Measurements from ENCODE around the gene DBP.
"Not testable (repeated sequence)": the region's sequence is repeated elsewhere in the genome, so short reads cannot be mapped to it uniquely, and the experiment has no call there.

Gene DBP, protein sequence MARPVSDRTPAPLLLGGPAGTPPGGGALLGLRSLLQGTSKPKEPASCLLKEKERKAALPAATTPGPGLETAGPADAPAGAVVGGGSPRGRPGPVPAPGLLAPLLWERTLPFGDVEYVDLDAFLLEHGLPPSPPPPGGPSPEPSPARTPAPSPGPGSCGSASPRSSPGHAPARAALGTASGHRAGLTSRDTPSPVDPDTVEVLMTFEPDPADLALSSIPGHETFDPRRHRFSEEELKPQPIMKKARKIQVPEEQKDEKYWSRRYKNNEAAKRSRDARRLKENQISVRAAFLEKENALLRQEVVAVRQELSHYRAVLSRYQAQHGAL

DNA sequence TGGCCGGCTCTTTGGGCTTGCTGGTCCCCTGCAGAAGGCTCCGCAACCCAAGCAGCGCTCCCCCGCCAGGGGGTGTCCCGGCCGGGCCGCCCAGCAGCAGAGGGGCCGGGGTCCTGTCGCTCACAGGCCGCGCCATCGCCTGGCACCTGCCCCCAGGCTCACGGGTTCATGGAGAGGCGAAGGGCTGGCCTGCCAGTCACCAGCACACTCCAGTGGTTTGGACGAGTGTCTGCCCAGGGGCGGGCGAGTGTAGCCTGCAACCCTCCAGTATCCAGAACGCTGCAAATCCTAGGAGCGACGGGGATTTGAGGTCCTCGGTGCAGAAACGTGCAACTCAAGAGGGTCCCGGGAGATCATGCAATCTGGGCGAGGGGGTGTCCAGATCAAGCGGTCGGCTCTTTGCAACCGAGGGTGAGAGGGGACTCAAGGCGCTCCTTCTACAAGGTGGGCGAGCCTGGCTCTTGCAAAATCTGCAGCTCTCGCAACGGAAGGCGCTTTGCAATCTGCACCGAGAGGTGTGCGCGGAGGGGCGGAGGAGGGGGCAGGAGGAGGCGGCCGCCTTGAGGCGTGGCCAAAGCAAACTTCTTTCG, at the start of gene DBP:
Gene DBP, minus strand, starts transcription at position 521 of the 590 bp plus-strand sequence. Its CDS starts 385 bp downstream, at position 136.
- DNase-seq (ENCODE audit: low spot score), result no peak

GRCh38 chr19:48686637-48687036, 49.5 kb upstream of the DBP start:
- not testable (repeated sequence) for DNase-seq (ENCODE audit: low spot score)

- DNase-seq (ENCODE audit: low spot score), result no peak
Measured at GRCh38 chr19:48686088-48686487, 48.9 kb upstream of the DBP start.

GRCh38 chr19:48685583-48685982, 48.4 kb upstream of the DBP start:
- DNase-seq (ENCODE audit: low spot score), result no peak

GRCh38 chr19:48683349-48683748, 46.2 kb upstream of the DBP start:
- DNase-seq (ENCODE audit: low spot score), result no peak

GRCh38 chr19:48681127-48681470, 43.9 kb upstream of the DBP start:
- DNase-seq (ENCODE audit: low spot score), result peak; percentile 59

- no peak for DNase-seq (ENCODE audit: low spot score)
Measured at GRCh38 chr19:48680436-48681126, 43.4 kb upstream of the DBP start.

DNA sequence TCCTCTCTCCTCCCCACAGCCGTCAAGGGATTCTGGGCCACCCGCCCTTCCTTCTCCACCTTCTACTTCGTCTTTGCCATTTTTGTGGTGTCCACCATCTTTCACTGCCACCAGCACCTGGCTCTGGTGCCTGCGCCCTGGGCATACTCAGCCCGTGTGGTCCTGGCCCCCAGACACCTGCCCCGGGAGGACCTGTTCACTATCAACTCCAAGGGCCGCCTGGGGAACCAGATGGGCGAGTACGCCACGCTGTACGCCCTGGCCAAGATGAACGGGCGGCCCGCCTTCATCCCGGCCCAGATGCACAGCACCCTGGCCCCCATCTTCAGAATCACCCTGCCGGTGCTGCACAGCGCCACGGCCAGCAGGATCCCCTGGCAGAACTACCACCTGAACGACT, 42.8 kb upstream of the DBP start:
- DNase-seq (ENCODE audit: low spot score), result not testable (repeated sequence)

GRCh38 chr19:48678201-48678600, 41.0 kb upstream of the DBP start:
- DNase-seq (ENCODE audit: low spot score), result no peak

DNA sequence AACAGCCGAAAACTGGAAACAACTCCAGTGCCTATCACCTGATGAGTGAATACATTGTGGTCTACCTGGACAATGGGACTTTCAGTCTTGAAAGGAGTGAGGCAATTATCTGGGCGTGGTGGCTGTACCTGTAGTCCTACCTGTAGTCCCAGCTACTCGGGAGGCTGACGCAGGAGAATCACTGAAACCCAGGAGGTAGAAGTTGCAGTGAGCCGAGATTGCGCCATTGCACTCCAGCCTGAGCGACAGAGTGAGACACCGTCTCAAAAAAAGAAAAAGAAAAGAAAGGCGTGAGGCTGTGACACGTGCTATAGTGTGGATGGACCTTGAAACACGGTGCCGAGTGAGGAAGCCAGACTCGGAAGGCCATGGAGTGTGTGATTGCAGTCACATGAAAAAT, 39.7 kb upstream of the DBP start:
- DNase-seq (ENCODE audit: low spot score), result no peak

- no peak for DNase-seq (ENCODE audit: low spot score)
Measured at GRCh38 chr19:48676487-48676886, 39.3 kb upstream of the DBP start.

DNA sequence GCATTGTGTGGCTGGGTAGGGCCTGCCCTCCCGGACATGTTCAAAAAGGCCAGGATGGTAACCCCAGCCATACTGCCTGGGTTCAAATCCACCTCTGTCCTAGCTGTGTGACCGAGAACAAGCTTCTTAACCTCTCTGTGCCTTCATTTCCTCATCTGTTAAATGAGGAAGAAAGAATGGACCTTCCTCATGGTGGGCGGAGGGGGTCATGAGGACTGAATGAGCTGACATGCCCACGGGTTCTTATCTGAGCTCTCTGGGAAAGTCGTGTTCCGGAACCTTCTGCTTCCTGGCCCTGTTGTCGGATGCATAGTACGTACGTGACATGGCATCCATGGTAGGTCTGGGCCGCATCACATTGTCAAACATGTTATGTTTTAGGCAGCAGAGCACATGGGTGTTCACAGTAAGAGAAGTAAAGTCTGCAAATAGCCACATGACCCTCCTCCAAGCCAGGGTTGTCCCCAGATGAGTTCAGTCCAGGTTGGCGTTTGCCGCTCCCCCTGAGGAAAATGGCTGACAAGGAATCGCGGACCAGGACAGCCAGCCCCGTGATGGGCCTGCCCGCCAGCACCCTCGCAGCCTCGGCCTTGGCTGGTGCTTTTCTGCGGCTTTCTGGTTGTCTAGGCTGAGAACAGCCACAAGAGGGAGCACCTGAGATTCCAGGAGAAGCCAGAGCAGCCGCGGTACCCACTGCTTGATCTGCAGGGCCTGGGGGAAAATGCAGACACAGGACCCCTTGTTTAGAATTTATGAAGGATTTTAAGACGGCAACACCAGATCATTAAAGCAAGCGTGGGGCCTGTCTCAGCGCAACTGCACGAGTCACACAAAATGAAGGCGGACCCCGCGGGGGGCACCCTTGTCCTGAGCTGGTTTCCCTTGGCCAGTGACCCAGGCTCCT, 38.0 kb upstream of the DBP start:
- peak; percentile 94 for DNase-seq (ENCODE audit: low spot score)

- no peak for DNase-seq (ENCODE audit: low spot score)
Measured at GRCh38 chr19:48674216-48674809, 37.1 kb upstream of the DBP start.

DNA sequence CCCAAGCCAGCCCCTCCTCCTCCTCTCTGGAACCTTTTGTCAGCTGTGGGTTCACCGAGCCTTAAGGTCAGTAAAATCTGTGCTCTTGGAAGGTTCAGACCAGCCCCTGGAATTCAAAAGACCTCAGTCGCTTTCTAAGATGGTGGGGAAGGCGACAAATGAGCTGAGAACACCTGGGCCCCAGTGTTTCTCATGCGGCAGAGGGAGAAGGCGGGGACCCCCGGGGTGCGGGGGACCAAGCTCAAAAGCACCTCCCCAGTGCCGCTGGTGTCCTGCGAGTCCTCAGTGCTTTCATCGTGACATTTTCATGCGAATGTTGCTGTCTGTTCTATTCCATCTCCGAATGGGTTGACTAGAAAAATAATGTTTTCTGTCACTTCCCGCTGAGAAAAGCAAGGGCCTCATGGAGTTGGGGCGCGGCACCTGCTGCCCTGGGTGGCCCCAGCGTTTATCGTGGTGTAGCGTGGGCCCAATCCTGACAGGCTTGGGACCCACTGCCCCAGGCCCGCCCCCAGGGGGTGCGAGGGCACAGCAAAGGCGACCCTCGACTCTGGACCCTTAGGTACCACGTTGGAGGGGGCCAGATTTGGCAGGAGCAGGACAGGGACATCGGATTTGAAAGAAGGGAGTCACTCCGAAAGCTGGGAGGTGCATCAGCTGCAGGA, 36.4 kb upstream of the DBP start:
- DNase-seq (ENCODE audit: low spot score), result no peak

DNA sequence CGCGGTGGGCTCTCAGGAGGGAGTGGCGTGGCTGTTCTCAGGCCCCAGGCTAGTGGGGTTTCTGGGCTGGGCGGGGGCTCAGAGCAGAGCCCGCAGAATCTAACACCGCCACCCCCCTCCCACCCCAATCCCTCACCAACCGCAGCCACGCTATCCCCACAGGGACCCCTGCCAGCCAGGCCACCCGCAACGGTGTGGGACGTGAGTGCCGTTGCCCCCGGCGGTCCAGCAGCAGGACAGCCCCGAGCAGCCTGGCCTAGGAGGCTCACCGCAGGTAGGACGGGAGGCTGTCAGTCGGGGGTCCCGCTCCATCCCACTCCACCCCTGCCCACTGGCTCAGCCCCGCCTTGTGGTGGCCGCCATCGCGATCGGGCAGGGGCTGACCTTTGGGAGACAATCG, 35.8 kb upstream of the DBP start, which contains the start of gene NTN5:
Gene NTN5, minus strand, starts transcription at position 24 of the 400 bp plus-strand sequence. CDS start 2,031 bp downstream, outside the sequence.
- no peak for DNase-seq (ENCODE audit: low spot score)

- DNase-seq (ENCODE audit: low spot score), result no peak
Measured at GRCh38 chr19:48671446-48671995, 34.3 kb upstream of the DBP start.

- no peak for DNase-seq (ENCODE audit: low spot score)
Measured at GRCh38 chr19:48670699-48671445, 33.7 kb upstream of the DBP start.

DNA sequence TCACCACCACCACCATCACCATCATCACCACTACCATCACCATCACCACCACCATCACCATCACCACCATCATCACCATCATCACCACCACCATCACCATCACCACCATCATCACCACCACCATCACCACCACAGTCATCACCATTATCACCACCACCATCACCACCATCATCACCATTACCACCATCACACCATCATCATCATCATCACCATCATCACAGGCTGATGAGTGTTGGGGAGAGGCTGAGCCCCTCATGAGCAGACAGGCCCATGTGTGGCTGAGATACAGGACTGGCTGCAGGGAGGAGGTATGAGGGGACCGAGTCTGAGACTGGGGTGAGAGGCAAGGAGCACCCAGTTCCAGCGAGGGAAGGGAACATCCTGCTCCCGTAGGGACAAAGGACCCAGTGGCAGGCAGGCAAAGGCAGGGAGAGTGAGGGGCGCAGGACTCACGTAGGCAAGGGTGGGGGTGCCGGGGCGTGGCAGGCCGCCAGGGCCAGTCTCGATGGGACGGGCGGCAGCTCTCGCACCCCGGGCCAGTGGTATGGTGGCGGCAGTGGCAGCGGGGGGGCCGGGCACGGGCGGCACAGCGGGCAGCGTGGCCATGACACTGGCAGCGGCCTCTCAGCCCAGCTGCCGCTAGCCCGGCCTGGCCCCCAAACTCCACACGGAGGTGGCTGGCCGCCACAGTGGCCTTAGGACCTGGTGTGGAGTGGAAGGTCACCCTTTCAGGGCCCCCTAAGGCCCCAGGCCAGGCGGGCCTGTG, 32.9 kb upstream of the DBP start:
- DNase-seq (ENCODE audit: low spot score), result no peak

GRCh38 chr19:48668761-48669160, 31.6 kb upstream of the DBP start:
- DNase-seq (ENCODE audit: low spot score), result no peak

All from AG20443 (cell line).